ENCODE data around the gene ATP11A. TPM values are rescaled to one million over a fixed set of nuclear protein-coding genes. Genes with fewer than 3 reads are reported as not detected.

The ATP11A gene
- total and polyA plus RNA-seq, 9 of the 15 experiments (the other 6 are each of a cell fraction or from before 2014, with no cell fraction given) = 0.38 to 34.2 (median 4.2) TPM

DNA sequence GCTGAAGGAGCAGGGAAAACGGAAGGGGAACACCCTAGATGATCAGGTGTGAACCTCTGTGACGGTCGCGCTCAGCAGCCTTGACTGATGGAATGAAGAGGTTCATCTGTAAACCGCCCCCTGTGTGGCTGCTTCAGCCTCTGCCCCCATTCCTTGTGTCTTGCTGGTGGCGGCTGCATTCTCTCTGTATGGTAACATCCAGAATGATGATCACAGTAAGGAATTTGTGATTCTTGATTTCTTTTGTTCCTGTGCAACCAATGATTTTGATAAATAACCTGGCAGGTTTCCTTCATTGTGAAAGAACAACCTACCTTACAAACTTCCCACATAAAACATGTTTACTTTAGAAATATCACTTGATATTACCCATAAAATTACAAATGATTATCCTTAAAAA lies 160.4 kb downstream of the ATP11A start:
- H3K4me3 ChIP-seq = no peak overlapping the region
- no peak overlapping the region for H3K4me2 ChIP-seq (ENCODE audit: insufficient read depth, low read length)
- H3K4me1 ChIP-seq (replicated peaks in 1 of 2; ENCODE audit: control insufficient read depth in 2 of 2, insufficient read depth in 2 of 2, low read length in 2 of 2) = peaks cover 0 to 3% of the 10 kb centered on the region in 2 experiments; a peak in 1 of 5 replicates
- H4K20me1 ChIP-seq (replicated peaks; ENCODE audit: control insufficient read depth, insufficient read depth, low read length) = no peaks in the 10 kb centered on the region
- no peaks in the 10 kb centered on the region for H3K79me2 ChIP-seq (ENCODE audit: control insufficient read depth, insufficient read depth, low read length)
- FAIRE-seq (no peak), DNase-seq (ENCODE audit: extremely low read depth in 1 of 4, low spot score in 3 of 4) (no peak), ATAC-seq (no peak)
- ChIA-PET POLR2A (no interaction called here), CTCF (ENCODE audit: low intra/inter-chr PET ratio) (no interaction called here)
- in situ Hi-C loops (cut with MboI) (no loop called here), intact Hi-C loops (cut with micrococcal nuclease) (no loop called here)
- BruUV-seq (replicated peaks) = no TSS peak
- H3K27ac ChIP-seq (ENCODE audit: extremely low read depth, low read depth, low read length) = no peak overlapping the region
- peaks cover 33% of the 10 kb centered on the region; the same call in 2 of the 3 replicates for H3K36me3 ChIP-seq (ENCODE audit: control insufficient read depth, insufficient read depth, low read length)
- no peaks in the 10 kb centered on the region for H3K9me3 ChIP-seq (replicated peaks; ENCODE audit: control insufficient read depth, insufficient read depth, low read depth, low read length)
- no peak overlapping the region for H2AFZ ChIP-seq (ENCODE audit: low read depth, low read length)
- WGBS (ENCODE audit: insufficient coverage, low coverage, missing lambda C conversion rate) = 97% methylated on average over 6 of the region's 6 CpGs
- H3K9me1 ChIP-seq (ENCODE audit: control insufficient read depth, insufficient read depth, low read length) = no peaks in the 10 kb centered on the region
- H3K9ac ChIP-seq (ENCODE audit: insufficient read depth in 1 of 2, low read depth in 2 of 2, low read length in 2 of 2) = no peak overlapping the region
- no peaks in the 10 kb centered on the region for H3K27me3 ChIP-seq (ENCODE audit: control insufficient read depth in 2 of 2, insufficient read depth in 2 of 2, low read length in 2 of 2)
- TF ChIP-seq, protein P1, sequence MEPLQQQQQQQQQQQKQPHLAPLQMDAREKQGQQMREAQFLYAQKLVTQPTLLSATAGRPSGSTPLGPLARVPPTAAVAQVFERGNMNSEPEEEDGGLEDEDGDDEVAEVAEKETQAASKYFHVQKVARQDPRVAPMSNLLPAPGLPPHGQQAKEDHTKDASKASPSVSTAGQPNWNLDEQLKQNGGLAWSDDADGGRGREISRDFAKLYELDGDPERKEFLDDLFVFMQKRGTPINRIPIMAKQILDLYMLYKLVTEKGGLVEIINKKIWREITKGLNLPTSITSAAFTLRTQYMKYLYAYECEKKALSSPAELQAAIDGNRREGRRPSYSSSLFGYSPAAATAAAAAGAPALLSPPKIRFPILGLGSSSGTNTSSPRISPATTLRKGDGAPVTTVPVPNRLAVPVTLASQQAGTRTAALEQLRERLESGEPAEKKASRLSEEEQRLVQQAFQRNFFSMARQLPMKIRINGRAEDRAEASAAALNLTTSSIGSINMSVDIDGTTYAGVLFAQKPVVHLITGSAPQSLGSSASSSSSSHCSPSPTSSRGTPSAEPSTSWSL (CRISPR knock-in tag; IDR thresholded peaks at IDR 0.05; ENCODE audit: borderline replicate concordance) = no peak
- TF ChIP-seq, protein P2, sequence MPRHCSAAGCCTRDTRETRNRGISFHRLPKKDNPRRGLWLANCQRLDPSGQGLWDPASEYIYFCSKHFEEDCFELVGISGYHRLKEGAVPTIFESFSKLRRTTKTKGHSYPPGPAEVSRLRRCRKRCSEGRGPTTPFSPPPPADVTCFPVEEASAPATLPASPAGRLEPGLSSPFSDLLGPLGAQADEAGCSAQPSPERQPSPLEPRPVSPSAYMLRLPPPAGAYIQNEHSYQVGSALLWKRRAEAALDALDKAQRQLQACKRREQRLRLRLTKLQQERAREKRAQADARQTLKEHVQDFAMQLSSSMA (CRISPR knock-in tag; IDR thresholded peaks at IDR 0.05) = no peak
- TF ChIP-seq ZNF282 (CRISPR knock-in tag; IDR thresholded peaks at IDR 0.05) = no peak
- no peak for TF ChIP-seq ARNT (IDR thresholded peaks at IDR 0.05)
- TF ChIP-seq, protein P3, sequence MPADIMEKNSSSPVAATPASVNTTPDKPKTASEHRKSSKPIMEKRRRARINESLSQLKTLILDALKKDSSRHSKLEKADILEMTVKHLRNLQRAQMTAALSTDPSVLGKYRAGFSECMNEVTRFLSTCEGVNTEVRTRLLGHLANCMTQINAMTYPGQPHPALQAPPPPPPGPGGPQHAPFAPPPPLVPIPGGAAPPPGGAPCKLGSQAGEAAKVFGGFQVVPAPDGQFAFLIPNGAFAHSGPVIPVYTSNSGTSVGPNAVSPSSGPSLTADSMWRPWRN (IDR thresholded peaks at IDR 0.05; ENCODE audit: low read depth) = no peak
- no peak for TF ChIP-seq EWSR1 (IDR thresholded peaks at IDR 0.05; ENCODE audit: borderline replicate concordance, low read depth, partially characterized antibody)
- no peak for TF ChIP-seq HDGF (IDR thresholded peaks at IDR 0.05)
- TF ChIP-seq ZNF699 (CRISPR knock-in tag; IDR thresholded peaks at IDR 0.05; ENCODE audit: insufficient replicate concordance) = no peak
- TF ChIP-seq RHOXF2B (CRISPR knock-in tag; conservative IDR thresholded peaks at IDR 0.05) = no peak
- no peak for TF ChIP-seq NFE2 (IDR thresholded peaks at IDR 0.05; ENCODE audit: low read depth)
- TF ChIP-seq ZNF146 (CRISPR knock-in tag; IDR thresholded peaks at IDR 0.05; ENCODE audit: unreplicated experiment) = no peak
- TF ChIP-seq EGR1 (conservative IDR thresholded peaks at IDR 0.05) = no peak
- TF ChIP-seq ZNF239 (CRISPR knock-in tag; IDR thresholded peaks at IDR 0.05) = no peak
- TF ChIP-seq ETV6 (IDR thresholded peaks at IDR 0.05; ENCODE audit: borderline replicate concordance in 1 of 2, low read depth in 2 of 2, low read length in 1 of 2) = no peak
- no peak for TF ChIP-seq ETV6 (CRISPR knock-in tag; IDR thresholded peaks at IDR 0.05; ENCODE audit: borderline replicate concordance)
- TF ChIP-seq SLC30A9 (CRISPR knock-in tag; IDR thresholded peaks at IDR 0.05) = no peak
- no peak for TF ChIP-seq ATF7 (IDR thresholded peaks at IDR 0.05)
- TF ChIP-seq ZEB2 (IDR thresholded peaks at IDR 0.05) = no peak
